Stimulated activated effector memory CD8-positive, alpha-beta T cell treated with anti-CD3 and anti-CD28 coated beads, Interleukin-12 subunit alpha, Interleukin-12 subunit beta, amount 100 ng/mL, for 72 hours (primary cell): ENCODE measurements around the gene NHS.

ENCODE experiments used
- ATAC-seq: fragments of 150-1000 bp; cut with Tn5 transposase; 2 replicates; pipeline ENCODE4 v1.10.0; 2021
- DNase-seq, 2 donors: peaks; one replicate each; pipeline ENCODE4 v3.0.0; 2021 to 2022; ENCODE audit warnings: low spot score in 2 of 2
- H3K27ac Mint-ChIP-seq: one replicate; pipeline ENCODE4 v1.8.0; 2022; ENCODE audit warnings: mild to moderate bottlenecking, mixed read lengths
- H3K36me3 Mint-ChIP-seq: one replicate; pipeline ENCODE4 v1.8.0; 2022; ENCODE audit warnings: mild to moderate bottlenecking, mixed read lengths
- H3K4me1 Mint-ChIP-seq: one replicate; pipeline ENCODE4 v1.8.0; 2022; ENCODE audit warnings: mixed read lengths
- H3K4me3 Mint-ChIP-seq: one replicate; pipeline ENCODE4 v1.8.0; 2022; ENCODE audit warnings: mild to moderate bottlenecking, mixed read lengths
- H3K9me3 Mint-ChIP-seq: one replicate; pipeline ENCODE4 v1.8.0; 2022; ENCODE audit warnings: mixed read lengths

The NHS gene

DNA sequence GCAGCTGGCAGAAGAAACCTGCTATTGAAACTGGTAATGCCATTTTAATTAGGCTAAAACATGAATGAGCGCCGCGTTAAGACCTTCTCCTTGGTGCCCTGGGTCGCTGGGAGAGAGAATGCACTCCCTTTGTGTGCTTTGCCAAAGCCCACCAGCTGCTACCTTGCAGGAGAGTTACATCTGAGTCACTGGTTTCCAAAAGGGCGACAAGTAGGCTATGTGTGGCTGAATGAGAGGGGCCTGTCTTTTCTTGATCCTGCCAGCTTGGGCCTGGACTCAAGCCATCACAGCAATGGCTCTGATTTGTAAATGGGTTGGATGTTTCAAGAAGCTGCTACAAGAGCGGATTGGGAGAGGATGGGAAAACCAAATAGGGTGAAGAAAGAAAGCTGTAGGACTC lies 81.5 kb downstream of the NHS start:
- Mint-ChIP-seq H3K9me3 (no peaks in the 10 kb centered on the region), H3K27ac (no peak overlapping the region), H3K4me1 (no peaks in the 10 kb centered on the region), H3K36me3 (no peaks in the 10 kb centered on the region), H3K4me3 (no peak overlapping the region)
- DNase-seq (no peak), ATAC-seq (no peak)

DNA sequence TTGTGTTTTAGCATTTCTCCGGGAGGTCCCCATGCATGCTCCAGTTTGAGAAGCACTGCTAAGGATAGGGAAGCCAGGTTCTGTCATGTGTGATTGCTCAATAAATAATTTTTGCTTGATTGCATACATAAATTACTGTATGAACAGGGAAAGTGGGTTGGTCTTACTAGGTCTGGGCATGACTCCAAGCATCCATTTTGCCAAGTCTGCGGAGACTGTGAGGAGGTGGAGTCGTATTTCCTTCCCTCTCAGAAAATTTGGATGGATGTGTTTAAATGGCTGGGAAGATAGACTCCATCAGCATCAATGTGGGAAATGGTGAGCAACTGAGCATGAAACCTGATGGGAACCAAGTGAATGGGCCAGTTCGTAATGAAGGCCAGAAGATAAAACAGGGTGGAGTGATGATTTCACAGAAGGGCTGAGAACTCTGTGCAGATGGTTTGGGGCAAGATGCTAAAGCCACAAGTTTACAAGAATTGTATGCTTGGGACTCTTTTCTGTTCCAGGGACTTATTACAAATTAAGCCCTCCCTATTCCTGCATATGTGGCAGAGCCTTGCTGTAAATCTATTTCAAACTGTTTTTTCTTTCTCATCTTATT lies 84.1 kb downstream of the NHS start:
- DNase-seq (no peak), ATAC-seq (no peak)
- no peak overlapping the region for H3K4me3 Mint-ChIP-seq
- H3K36me3 Mint-ChIP-seq = no peaks in the 10 kb centered on the region
- no peak overlapping the region for H3K27ac Mint-ChIP-seq
- H3K4me1 Mint-ChIP-seq = no peaks in the 10 kb centered on the region
- H3K9me3 Mint-ChIP-seq = no peaks in the 10 kb centered on the region

DNA sequence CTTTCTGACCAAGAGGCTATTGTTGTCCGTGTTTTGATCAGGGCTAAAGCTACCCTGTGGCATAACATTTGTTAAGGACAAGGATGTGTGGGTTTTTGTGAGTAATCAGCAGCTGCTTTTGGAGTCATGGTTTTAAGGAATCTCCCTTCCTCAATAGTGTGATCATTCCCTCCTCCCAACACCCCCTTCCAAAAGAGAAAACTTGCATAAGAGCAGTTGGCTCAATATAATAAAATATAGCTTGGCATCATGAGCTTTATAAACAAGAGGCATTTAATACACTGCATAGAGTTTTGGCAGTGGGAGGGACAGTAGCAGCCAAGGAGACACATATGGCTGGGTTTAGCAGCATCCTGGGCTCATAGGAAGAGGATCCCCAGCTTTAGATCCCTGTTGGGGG lies 84.7 kb downstream of the NHS start:
- DNase-seq (no peak), ATAC-seq (no peak)
- Mint-ChIP-seq H3K4me3 (no peak overlapping the region), H3K9me3 (no peaks in the 10 kb centered on the region), H3K36me3 (no peaks in the 10 kb centered on the region), H3K4me1 (no peaks in the 10 kb centered on the region), H3K27ac (no peak overlapping the region)

DNA sequence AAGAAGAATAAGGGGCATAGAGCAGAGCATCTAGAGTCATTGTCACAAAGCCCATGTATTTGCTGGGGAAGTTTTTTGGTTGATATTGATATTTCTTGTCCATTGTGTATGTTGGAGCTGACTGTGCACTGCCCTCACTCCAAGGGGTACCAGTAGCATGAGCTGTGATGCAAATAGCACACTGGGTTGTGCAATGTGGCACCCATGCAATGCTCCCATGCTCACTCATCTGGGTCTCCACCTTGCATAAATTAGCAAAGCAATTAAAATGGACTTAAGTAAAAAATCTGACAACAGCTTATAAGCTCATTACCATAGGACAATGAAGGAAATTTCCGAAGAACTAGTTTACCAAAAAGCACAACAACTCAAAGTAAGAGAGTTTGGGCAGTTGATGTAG lies 87.9 kb downstream of the NHS start:
- ATAC-seq (no peak), DNase-seq (no peak)
- Mint-ChIP-seq H3K9me3 (no peaks in the 10 kb centered on the region), H3K4me1 (no peaks in the 10 kb centered on the region), H3K36me3 (no peaks in the 10 kb centered on the region), H3K27ac (no peak overlapping the region), H3K4me3 (no peak overlapping the region)

DNA sequence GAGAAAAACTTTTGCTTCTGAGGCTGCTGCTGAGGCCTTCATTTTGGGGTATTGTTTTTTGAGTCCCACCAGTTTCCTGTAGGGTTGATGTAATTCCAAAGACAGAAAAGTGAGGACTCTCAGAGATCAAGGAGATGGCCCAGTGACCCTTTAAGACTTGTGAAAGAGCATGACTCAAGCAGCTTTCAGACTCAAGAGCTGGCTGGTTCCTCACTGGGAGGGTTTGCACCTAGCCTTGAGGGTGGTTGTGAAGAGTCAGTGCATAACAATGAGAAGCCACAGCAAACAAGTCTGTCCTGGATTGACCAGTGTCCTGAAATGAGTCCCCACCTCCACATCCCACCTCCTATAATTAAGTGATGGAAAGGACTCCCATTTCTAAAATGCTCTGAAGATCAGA lies 89.2 kb downstream of the NHS start:
- Mint-ChIP-seq H3K27ac (no peak overlapping the region), H3K4me1 (no peaks in the 10 kb centered on the region), H3K36me3 (no peaks in the 10 kb centered on the region), H3K9me3 (no peaks in the 10 kb centered on the region), H3K4me3 (no peak overlapping the region)
- no peak for ATAC-seq
- no peak for DNase-seq

DNA sequence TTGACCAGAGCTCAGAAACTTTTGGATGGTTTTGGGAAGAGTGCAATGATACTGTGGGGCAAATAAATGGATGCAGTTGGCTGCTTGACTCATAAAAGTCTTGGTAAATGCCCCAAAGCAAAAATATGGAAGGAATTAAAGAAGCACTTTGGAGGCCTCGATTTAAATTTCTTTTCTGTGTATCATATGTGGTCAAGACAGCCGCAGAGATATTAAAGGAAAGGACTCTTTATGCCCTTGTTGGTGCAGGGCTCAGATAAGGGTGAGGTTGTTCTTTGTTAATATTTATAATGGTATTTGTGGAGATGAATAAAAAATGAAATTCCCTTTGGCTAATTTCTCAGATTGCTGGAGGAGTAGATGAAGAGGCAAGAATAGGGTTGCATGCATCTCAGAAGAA lies 90.2 kb downstream of the NHS start:
- Mint-ChIP-seq H3K27ac (no peak overlapping the region), H3K36me3 (no peaks in the 10 kb centered on the region), H3K9me3 (no peaks in the 10 kb centered on the region), H3K4me1 (no peaks in the 10 kb centered on the region), H3K4me3 (no peak overlapping the region)
- DNase-seq = no peak
- ATAC-seq = no peak

DNA sequence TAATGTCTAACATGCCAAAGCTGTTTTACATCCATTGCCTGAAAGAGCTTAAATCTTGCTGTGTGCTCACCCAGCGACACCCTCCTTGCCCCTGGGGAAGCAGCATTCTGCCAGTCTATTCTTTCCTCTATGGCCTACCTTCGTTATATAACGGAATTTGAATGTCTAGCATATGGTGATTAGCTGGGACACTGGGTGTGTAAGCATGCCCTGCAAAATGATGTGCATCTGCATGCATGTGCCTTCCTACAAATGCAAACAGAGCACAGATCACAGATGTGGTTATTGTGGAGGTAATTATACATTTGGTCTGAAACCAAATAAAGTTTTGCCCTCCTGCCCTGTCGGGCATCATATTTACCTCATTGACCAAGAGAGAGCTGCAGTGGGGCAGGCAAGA lies 90.8 kb downstream of the NHS start:
- Mint-ChIP-seq H3K4me1 (no peaks in the 10 kb centered on the region), H3K9me3 (no peaks in the 10 kb centered on the region), H3K36me3 (no peaks in the 10 kb centered on the region), H3K27ac (no peak overlapping the region), H3K4me3 (no peak overlapping the region)
- ATAC-seq = no peak
- DNase-seq = no peak

DNA sequence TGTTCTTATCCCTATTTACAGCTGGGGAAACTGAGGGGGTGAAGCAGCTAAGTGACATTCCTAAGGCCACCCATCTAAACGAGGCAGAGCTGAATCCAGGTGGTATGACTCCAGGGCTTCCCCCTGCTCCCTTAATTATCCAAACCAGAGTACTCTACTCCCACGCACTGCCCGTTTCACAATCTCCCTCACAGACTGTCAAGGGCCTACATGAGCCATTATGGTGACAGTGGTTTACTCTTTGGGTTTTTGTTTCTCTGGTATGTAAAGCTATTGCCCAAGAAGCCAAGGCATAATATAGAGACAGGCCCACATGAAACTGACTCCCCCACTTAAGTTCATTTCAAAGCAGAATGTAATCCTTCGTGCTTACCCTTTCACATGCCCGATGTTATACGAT lies 95.1 kb downstream of the NHS start:
- H3K9me3 Mint-ChIP-seq = no peaks in the 10 kb centered on the region
- H3K27ac Mint-ChIP-seq = no peak overlapping the region
- no peaks in the 10 kb centered on the region for H3K4me1 Mint-ChIP-seq

DNA sequence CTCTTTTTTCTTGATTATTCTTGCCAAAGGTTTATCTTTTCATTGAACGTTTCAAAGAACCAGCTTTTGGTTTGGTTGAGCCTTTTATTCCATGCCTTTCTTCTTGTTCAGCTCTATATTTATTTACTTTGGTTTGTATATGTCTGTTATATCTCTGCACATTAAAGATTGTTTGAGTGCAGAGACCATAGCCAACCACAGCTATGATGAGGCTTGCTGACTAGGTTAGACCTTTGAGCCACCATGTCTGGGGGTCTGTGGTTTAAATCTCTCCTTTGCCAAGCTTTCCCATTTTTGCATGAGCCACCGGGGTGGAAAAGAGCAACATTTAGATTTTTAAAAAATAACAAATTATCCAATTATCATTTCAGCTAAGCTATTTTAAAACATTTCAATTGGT lies 96.1 kb downstream of the NHS start:
- H3K4me1 Mint-ChIP-seq = no peaks in the 10 kb centered on the region
- ATAC-seq (no peak), DNase-seq (no peak)
- H3K9me3 Mint-ChIP-seq = no peaks in the 10 kb centered on the region
- no peak overlapping the region for H3K4me3 Mint-ChIP-seq
- no peaks in the 10 kb centered on the region for H3K36me3 Mint-ChIP-seq
- H3K27ac Mint-ChIP-seq = no peak overlapping the region

More for the DNA sequence above, 95.1 kb downstream of the NHS start:
- no peak for ATAC-seq
- Mint-ChIP-seq H3K4me3 (no peak overlapping the region), H3K36me3 (no peaks in the 10 kb centered on the region)
- DNase-seq = no peak

DNA sequence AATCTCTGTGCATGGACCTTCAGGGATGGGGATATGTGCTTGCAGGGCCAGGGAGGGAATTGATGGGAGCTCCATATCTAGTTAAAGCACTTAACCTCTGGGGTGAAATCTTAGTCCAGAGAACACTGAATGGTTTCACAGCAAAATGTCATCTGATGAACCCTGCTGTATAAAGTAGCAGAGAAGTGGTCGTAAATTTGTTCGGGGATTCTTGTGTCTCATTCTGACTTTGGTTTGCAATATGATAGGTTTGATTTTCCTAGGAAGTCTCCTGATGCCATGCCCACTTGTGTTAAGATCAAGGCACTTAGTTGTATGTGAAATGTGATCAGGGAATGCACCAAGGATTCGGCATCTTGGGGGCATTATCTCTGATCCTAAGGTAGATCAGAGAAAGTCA lies 96.9 kb downstream of the NHS start:
- H3K4me1 Mint-ChIP-seq = no peaks in the 10 kb centered on the region
- no peak for ATAC-seq
- H3K36me3 Mint-ChIP-seq = no peaks in the 10 kb centered on the region
- no peak overlapping the region for H3K4me3 Mint-ChIP-seq
- no peak for DNase-seq
- H3K27ac Mint-ChIP-seq = no peak overlapping the region
- no peaks in the 10 kb centered on the region for H3K9me3 Mint-ChIP-seq

DNA sequence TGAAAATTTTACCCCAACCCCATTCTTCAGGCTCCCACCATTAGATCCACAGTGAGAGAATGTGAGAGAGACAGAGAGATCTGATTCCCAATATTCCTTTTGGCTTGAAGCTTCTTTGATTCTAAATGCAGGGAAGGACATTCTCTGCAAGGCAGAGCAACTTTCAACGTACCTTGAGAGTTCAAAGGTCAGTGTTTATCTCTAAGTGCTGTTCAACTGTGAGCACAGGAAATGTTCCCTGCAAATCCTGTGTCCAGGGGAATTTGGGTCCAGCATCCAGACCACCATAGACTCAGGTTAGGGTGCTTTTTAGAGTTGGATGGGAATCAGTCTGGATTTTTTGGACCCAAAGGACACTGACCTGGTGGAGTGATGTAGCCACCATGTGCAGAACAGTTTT lies 97.4 kb downstream of the NHS start:
- no peaks in the 10 kb centered on the region for H3K4me1 Mint-ChIP-seq
- H3K36me3 Mint-ChIP-seq = no peaks in the 10 kb centered on the region
- no peak for ATAC-seq
- H3K27ac Mint-ChIP-seq = no peak overlapping the region
- H3K4me3 Mint-ChIP-seq = no peak overlapping the region
- no peaks in the 10 kb centered on the region for H3K9me3 Mint-ChIP-seq
- DNase-seq = no peak

DNA sequence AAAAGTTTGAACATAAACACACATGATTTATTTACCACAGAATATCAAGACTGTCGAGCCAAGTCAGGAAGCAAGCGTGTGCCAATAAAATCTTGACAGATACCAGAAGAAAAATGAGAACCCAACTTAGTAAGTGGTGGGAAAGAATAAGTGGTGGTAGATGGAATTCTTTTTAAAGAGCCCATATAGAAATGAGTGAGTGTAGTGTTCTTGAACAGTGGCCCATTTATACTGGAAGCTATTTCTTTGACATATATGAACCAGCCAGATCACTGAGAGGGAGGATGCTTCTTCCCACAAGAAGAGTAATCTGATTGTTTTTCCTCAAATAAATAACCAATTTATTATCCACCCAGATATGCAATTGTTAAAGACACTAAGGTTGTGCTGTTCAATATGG lies 98.0 kb downstream of the NHS start:
- Mint-ChIP-seq H3K4me3 (no peak overlapping the region), H3K9me3 (no peaks in the 10 kb centered on the region), H3K27ac (no peak overlapping the region), H3K36me3 (no peaks in the 10 kb centered on the region), H3K4me1 (no peaks in the 10 kb centered on the region)
- no peak for DNase-seq
- no peak for ATAC-seq

DNA sequence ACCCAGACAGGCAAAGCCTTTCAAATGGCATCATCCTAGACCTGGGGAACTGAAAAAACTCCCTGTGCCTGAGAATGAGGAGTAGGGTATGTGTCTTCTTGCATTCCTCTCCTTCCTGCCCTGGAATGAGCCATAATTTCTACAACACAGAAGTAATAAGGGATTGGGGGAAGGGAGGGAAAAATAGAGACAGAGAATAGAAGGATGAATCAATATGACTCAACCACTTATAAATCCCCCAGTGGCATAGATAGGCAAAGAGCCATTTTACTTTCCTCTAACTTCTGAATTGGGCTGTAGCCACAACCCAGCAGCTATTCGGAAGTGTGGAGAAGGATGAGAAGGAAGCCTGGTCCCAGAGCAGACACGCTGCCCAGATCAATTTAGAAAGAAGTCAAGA lies 99.9 kb downstream of the NHS start:
- no peak overlapping the region for H3K4me3 Mint-ChIP-seq
- H3K9me3 Mint-ChIP-seq = no peaks in the 10 kb centered on the region
- ATAC-seq = no peak
- DNase-seq = no peak
- H3K36me3 Mint-ChIP-seq = no peaks in the 10 kb centered on the region
- H3K27ac Mint-ChIP-seq = no peak overlapping the region
- H3K4me1 Mint-ChIP-seq = no peaks in the 10 kb centered on the region

DNA sequence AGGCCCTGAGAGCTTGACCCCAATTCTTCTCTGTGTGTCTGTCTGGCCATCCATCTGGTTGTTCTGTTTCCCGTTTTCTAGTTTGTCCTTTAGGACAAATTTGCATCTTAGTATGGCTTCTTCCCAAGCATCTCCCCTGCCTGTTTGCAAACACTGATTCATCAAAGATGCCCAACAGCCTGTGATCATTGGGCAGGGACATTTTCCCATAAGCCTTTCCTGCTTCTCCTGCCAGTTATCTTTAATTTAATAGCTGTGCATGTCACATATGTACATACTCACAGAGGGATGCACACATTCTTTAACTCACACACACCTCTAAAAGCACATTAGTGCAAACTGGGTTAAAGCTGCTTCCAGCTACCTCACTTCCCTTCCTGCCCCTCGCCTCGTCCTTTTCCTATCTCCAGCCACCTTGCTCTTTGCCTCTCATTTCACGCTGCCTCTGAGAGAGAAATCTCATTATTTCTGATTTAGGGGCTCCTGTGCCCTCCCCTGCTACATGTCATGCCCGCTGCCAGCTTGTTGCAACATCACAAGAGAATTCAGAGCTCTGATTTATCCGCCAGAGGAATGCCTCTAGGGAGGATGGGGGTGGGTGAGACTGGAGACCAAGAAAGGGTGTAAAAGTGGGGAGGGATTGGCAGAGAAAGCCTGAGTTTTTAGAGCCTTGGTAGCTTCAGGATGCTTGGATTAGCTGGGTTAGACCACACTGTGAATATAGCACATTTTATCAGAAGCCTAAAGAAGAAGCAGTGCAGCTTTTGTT lies 100.6 kb downstream of the NHS start:
- H3K27ac Mint-ChIP-seq = no peak overlapping the region
- H3K9me3 Mint-ChIP-seq = no peaks in the 10 kb centered on the region
- no peak for DNase-seq
- no peaks in the 10 kb centered on the region for H3K36me3 Mint-ChIP-seq
- no peak overlapping the region for H3K4me3 Mint-ChIP-seq
- H3K4me1 Mint-ChIP-seq = no peaks in the 10 kb centered on the region
- no peak for ATAC-seq

DNA sequence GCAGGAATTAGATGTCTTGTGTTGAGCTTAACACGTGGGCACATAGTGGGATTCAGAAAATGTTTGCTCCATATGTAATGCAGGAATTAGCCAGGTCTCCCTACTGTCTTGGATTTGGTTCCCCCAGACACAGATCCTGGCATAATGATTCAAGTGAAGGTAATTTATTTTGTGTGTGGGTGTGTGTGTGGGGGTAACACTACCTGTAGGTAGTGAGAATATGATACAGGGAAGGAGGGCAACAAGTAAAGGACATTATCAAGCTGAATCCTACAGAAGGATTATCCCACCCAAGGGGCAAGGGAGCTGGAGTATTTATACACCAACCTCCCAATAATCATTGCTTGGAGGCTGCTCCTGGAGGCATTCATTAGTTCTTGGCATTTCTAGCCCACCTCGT lies 101.4 kb downstream of the NHS start:
- no peak for DNase-seq
- no peak for ATAC-seq
- no peak overlapping the region for H3K4me3 Mint-ChIP-seq
- H3K36me3 Mint-ChIP-seq = no peaks in the 10 kb centered on the region
- H3K9me3 Mint-ChIP-seq = no peaks in the 10 kb centered on the region
- no peaks in the 10 kb centered on the region for H3K4me1 Mint-ChIP-seq
- no peak overlapping the region for H3K27ac Mint-ChIP-seq

DNA sequence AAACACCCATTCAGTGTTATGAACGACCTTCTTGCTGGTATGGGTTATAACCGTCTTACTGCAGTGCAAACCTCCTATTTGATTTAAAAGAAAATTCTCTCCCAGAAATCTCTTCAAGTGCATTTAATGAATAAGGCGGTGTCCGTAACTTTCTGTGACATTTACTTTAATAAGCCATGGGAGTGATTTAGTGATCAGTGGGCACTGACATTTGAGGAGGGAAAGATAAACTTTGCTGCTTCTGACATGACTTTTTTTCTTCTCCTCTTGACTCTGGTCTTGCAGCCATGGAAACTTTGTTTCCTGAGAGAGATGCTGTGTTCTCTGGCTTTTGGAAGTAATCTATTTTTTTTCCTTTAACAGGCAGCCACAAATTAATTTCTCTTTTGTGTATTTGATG lies 106.1 kb downstream of the NHS start:
- Mint-ChIP-seq H3K9me3 (no peaks in the 10 kb centered on the region), H3K36me3 (no peaks in the 10 kb centered on the region), H3K4me1 (no peaks in the 10 kb centered on the region), H3K4me3 (no peak overlapping the region), H3K27ac (no peak overlapping the region)
- no peak for DNase-seq
- no peak for ATAC-seq

DNA sequence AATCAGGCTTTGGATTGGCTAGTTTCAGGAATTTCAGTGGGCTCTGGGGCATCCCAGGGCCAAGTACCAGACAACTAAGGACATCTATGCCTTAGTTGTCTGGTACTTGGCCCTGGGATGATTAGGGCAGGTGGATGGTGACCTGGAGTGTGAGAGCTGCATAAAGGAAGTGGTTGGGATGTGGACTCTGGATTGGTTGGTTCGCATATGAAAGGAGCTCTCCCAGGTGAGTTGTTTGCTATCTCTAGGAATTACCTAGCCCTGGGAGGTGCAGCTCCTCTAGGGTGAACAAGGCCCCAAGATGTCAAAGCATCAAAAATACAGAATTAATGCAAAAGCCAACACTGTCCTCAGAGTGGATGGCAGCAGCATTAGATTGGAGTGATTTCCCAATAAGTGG lies 109.6 kb downstream of the NHS start:
- Mint-ChIP-seq H3K27ac (no peak overlapping the region), H3K4me3 (no peak overlapping the region), H3K9me3 (no peaks in the 10 kb centered on the region), H3K36me3 (no peaks in the 10 kb centered on the region), H3K4me1 (no peaks in the 10 kb centered on the region)
- no peak for ATAC-seq
- DNase-seq = no peak
